Measurements from ENCODE around the gene CNTNAP2.

The CNTNAP2 gene

DNA sequence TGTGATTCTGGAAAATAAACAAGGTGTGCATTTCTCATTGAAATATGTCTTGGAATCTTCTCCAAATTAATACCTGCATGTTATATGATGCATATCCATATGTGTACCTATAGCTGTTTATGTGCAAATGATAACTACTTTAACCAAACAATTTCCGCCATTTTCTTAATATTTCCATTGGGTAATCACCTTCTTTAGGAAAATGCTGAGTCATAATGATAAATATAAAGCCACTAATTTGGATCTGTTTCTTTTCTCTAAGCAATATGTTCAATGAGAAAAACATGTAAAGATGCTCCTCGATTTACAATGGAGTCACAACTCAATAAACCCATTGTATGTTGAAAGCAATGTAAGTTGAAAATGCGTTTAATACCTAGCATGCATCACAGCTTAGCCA, 574.4 kb downstream of the CNTNAP2 start:
- DNase-seq (ENCODE audit: low read depth) = no peak

DNA sequence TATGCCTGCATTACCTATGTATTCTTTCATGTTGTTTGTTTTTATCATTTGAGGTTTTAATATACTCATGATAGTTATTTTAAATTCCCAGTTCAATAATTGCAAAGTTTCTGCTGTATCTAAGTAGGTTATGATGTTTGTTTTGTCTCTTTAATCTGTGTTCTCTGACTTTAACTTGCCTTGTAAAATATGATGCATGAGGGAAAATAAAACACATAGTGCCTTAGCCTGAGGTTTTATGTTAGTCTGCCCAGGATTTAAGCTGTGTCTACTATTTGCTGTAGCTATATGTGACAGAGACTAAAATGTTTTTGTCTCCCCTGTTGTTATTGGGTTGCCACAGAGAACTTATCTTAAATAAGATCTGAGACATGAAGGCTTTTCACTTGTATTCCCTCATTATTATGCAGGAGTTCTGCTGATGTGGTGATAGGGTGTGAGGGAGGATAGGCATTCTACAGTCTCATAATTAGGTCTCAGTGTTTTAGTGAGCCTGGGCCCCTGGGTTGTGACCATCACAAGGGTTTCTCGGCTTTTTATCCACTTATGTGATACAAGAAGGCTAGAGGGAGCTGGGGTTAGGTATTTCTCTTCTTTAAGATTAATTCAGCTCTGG, 582.5 kb downstream of the CNTNAP2 start:
- DNase-seq (ENCODE audit: low read depth) = no peak

DNA sequence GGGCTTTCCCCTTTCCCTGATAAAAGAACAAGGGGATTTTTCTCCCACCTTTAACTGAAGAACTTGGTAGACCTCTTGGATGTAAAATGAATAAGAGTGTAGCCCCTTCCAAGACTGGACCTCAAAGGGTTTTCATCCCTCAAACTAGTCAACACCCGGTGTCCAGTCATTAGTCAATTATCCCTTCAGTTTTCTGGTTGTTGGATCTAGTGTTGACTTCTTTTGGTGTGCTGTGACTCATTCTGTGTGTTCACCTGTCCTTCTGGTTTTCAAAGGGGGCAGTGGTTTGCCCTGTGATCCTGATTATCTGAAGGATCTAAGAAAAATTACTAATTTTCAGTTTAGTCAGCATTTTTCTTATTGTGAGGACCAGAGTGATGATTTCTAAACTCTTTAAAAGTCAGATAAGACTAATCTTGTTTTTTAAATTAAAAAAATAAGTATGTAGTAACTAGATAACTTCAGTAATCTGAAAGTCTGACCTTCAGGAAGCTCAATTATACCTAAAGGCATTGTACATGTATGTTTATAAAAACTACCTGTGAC, 583.5 kb downstream of the CNTNAP2 start:
- DNase-seq (ENCODE audit: low read depth) = no peak

DNA sequence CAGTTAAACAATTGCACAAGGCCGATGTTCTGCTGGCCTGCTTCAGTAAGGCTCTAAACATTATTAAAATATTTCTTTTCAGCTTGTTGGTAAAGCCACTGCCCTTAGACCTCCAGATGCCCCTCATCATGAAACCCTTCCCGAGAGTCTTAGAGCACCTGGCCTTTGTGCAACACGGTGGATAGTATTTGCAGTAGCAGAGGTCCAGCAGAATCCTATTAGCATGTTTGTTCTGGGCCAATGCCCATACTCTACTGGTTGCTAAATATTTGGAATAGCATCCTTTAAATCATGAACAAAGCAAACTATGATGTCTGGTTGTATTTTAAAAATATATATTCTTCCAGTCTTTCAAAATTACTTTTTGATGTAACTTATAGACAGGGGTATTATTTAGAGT, 584.6 kb downstream of the CNTNAP2 start:
- no peak for DNase-seq (ENCODE audit: low read depth)

DNA sequence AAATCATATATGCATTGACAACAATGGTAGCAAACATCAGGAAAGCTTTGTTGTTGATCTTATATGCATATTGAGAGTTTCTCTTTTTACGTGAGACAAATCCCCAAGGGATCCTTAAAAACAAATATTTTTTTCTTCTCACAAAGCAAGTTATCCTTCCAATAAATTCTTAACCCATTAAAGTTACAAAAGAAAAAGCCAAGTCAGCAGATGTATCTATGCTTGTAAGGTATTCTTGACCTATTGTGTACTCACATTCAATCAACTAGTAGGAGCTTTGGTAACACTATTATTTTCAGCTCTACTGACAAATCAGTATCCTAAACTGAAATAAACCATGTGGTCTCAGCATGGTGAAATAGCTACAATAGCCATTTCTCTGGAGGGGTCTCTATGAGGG, 586.3 kb downstream of the CNTNAP2 start:
- DNase-seq (ENCODE audit: low read depth) = no peak

DNA sequence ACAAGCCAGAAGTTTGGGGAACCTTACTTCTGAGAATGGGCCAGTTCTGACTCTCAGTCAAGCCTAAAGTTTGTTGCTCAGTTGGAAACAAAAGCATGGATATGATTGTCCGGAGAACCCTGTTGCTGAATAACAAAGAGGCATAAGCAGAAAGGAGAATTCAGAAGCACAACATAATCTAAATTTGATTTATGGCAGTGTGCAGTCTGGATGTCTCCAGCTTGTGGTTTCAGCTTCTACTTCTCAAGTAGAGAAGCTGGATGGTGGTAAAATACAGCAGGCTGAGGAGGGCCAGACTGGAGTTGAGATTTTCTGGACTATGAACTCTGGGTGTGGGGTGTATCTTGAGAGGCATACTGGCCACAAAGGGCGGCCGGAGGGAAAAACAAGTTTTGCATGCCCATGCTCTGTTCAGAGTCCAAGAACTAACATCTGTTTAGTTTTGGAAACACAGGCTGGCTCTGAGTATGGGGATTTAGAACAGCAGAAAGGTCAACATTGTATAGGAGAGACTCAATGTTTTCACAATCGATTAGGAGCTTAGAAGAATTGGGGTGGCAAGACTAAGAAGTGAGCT, 592.9 kb downstream of the CNTNAP2 start:
- DNase-seq (ENCODE audit: low read depth) = no peak

DNA sequence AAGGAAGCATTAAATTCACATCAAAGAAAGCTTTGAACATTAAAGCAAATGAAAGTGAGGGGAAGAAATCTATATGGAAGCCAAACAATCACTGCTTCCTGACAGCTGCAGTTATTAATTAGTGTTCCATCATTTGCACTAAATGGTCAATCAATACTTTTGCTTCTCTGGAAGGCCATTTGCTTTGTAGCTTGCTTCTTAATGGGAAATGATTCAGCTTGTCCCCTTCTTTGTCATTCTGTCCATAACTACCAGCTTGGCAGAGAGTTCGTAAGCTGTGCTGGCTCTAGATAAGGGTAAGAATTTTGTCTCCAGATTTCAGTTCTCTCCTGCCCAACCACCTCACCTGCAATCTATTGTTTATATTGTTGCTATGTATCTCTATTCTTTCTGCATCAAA, 596.6 kb downstream of the CNTNAP2 start:
- no peak for DNase-seq (ENCODE audit: low read depth)

DNA sequence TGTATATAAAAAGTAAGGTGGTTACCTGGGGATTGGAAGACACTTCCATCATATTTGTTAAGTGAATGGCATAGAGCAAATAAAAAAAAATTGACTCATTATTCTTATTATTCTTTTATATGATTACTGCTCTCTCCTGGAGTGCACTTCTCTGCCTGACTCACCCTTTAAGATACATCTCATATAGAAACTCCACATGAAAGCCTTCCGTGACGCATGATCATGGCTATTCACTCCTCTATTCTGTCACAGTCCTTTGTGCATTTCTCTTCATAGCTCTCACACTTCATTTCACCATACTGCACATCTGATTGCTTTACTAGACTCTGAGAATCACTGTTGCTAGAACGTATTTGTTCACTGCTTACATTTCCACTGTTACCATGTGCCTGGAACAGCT, 597.3 kb downstream of the CNTNAP2 start:
- DNase-seq (ENCODE audit: low read depth) = no peak

DNA sequence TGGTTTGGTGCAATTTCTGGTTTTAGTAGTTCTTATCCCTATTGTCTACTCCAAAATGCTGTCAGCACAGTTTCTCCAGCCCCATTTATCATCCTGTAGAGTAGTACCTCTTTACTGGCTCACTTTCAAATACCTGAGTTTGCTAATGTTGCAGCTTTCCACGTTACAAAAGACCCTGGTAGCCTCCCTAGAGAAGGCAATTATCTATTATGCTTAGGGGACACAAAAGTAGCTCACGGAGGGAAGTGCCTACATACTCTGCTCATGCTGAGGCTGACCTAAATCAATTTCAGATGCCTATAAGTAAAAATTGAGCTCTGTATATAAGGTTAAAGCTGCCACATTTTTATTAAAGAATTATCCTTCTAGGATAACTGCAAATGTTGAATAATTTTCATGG, 603.6 kb downstream of the CNTNAP2 start:
- DNase-seq (ENCODE audit: low read depth) = no peak

DNA sequence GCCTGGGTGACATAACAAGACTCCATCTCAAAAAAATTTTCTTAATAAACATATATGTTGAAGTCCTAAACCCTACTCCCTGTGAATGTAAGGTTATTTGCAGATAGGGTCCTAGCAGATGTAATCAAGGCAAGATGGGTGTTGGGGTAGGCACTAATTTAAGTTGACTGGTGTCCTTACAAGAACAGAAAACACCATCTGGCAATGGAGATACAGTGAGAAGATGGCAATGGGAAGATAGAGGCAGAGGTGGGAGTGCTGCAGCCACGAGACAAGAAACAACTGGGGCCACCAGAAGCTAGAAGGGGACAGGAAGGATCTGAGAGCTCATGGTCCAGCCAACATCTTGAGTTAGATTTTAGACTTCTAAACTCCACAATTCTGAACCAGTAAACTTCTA, 606.4 kb downstream of the CNTNAP2 start:
- no peak for DNase-seq (ENCODE audit: low read depth)

DNA sequence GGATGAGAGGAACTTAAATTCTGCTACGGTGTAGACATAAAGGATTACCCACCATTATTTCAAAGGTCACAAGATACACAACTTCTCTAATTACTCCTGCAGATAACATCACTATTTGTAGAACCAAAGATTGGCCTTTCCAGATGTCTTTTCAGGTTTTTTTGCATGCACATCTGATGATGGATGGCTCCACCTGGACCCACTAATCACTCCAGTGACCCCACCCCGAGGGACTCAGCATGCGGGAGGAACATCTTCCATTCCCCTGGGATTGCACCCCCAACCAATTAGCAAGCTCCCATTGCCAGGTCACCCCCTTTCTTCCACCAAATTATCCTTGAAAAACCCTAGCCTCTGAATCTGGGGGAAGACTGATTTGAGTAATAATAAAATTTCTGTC, 608.9 kb downstream of the CNTNAP2 start:
- DNase-seq (ENCODE audit: low read depth) = no peak

DNA sequence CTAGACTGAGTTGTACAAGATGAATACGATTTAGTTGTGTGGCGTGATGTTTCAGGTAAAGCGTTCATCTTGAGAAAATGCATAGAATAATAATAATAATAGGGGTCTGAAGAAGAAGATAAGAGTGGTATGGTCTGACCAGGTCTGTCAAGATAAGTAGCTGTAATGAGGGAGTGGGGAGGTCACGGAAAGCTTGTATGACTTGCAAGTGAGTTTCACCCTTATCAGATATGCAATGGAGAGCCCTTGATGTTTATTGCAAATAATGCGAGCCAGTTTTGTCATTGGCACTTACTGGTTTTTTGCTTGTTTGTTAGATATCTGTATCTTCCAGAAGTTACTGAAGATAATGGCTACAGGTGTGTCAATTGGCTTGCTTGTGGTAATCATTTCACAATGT, 611.5 kb downstream of the CNTNAP2 start:
- no peak for DNase-seq (ENCODE audit: low read depth)

DNA sequence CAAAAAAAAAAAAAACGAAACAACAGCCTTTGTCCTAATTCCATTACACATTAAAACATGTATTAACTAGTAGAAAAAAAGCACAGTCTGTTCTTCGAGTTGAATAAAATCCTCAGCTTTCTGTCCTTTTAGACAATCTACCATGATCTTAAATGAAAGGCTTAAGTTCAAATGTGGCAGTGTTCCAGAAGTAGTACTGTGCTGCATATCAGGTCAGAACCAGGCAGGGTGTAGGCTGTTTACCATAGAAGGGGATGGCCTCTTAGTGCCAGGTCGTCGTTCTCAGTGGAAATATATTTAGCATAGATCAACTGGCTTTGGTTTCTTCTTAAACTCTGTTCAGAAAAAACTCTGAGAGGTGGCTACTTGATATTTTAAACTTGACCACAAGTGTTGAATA, 612.0 kb downstream of the CNTNAP2 start:
- DNase-seq (ENCODE audit: low read depth) = no peak

DNA sequence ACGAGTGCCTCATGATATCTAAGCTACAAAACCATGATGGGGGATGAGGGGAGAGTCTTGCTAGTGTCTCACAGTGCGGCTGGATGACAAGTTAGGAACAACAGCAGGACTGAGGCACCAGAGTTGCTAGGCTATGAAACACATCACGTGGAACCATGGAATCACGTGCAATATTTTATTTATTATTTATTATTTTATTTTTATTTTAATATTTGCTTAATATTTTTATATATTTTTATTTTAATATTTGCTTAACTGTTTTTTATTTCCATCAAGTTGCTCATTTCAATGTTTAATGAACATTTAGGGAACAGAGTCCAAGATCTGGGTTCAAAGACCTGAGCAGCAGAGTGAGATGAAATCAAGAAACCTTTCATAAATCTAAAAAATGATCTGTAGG, 614.6 kb downstream of the CNTNAP2 start:
- DNase-seq (ENCODE audit: low read depth) = no peak

DNA sequence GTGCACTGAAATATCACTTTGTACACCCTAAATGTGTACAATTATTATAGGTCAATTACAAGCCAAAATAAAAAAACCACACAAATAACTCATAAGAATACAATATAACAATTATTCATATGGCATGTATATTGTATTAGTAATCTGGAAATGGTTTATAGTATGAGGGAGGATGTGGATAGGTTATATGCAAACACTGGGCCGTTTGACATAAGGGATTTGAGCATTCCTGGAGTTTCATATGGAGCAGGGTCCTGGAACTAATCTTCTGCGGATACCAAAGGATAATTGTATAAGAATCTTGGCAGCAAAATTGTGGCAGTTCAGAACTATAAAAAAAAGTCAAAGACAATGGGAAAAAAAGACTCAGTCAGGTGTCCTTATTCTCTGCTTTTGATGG, 619.4 kb downstream of the CNTNAP2 start:
- DNase-seq (ENCODE audit: low read depth) = no peak

DNA sequence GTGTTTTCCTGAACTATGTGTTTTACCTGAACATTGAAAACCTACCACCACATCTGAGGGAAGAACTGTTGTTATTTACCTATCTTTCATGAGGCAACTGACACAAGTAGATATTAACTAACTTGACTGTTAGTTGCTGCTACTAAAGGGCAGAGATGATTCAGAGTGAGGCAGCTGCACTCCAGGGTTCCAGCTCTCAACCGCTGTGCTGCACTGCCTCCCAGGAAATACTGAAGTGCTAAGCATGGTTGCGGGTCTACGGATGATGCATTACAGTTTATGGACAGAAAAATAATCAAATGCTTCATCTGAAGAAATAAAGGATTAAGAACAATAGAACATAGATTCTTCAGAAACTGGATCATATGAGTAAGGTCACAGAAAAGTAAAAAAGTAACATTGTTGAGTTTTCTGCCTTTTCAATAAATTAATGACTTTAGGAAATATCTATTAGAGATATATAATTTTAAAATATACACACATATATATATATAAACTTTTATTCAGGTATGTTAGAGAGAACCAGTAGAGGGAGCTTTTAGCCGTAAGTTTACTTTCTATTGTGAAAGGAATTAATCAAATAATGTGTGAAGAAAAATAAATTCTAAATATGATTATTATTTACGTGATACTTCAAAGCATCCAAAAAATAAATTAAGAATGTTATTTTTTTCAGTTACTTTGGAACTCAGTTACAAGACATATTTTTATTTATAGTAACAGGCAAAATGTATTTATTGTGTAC, 620.0 kb downstream of the CNTNAP2 start:
- no peak for DNase-seq (ENCODE audit: low read depth)

DNA sequence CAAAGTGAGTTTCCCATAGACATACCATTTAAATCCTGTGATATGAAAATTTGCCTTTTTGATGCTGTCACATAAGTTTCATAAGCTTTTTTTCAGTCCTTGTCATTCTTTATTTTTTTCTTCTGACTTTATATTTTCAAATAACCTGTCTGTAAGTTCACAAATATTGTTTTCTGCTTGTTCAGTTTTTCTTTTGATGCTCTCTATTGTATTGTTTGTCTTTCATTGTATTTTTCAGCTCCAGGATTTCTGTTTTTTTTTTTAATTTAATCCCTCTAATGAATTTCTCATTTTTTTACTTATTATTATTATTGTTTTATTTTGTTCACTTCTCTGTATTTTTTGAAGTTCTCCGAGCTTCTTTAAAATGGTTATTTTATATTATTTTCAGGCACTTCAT, 623.4 kb downstream of the CNTNAP2 start:
- no peak for DNase-seq (ENCODE audit: low read depth)

DNA sequence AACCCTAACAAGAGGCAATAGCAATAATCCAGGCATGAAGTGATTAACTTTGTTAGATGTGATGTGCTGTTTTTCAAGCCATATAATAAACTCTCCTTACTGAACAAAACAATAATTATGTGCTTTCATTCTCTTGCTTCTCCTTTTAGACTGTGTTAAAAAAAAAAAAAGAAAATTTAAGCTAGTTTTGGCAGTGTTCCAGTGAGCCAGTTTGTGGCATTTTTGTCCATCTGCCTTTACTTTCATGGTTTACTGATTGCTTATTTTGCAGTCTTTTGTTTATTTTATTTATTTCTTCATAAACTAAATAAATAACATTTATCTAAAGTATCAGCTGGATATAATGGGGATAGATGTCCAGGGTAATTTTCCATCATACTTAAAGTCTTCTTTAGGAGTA, 625.3 kb downstream of the CNTNAP2 start:
- no peak for DNase-seq (ENCODE audit: low read depth)

DNA sequence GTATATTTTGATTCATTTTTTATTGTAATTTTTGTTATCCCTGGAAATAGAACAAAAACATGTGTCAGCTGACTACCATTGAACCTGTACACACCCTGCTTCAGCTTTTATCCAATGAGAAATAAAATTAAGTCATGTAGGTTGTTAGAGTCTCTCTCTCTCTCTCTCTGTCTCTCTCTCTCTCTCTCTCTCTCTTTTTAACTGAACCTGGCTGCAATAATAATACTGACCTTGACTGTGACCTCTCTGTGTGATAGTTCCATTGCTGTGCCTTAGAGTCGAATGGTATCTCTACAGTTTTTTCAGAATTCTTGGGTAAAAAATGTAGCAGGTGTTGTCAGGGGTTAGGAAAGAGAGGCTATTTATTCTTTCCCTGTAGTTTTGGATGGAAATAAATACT, 637.8 kb downstream of the CNTNAP2 start:
- no peak for DNase-seq (ENCODE audit: low read depth)

DNA sequence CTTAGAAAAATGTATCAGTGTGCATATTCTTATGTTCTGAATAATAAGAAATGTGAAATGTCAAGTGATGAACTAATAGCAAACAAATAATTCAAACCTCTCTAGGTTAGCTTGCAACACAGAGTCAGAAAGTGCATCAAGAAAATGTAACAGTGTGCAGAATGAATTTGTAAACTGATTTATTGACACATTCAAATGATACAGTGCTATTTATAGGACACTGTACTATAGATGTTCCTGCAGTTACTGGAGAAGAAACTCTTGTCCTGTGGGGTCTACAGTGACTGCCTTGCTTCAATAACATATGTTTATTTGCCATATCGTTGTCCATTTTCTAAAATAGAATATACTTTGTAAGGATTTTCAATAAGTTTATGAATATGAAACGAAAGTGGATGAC, 639.0 kb downstream of the CNTNAP2 start:
- DNase-seq (ENCODE audit: low read depth) = no peak

DNA sequence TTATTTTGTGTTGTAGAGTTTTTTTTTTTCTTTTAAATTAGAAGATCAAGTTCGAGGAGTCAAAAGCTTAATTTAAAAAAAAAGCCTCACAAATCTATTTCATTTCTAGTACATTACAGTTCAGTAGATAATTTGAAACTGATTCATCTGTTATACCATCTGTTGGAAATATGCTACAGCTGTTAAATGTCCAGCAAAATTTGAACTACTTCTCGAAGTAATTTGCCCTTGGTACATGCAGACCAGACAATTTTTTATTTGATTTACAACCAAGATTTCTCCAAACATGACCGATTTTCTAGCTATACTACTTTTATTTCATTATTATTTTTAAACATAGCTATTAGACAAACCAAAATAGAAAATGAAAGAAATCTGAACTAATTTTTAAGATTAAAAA, 647.9 kb downstream of the CNTNAP2 start:
- no peak for DNase-seq (ENCODE audit: low read depth)

DNA sequence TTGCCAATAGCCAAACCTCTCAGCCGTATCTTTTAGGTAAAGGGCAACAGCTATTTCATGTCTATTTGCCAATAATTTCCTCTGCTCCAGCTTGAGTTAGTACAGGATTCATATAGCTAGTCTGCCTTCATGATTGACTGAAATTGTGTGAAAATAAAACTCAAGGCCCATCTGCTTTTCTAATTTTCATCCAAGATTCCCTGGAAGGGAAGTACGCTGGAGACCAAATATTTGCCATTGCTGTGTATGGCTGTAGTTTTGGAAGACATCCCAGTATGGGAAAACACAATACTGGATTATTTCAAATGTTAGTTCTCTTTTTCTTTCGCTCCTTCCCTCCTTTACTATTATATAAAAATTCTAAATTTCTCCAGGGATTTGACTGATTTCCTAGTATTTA, 652.4 kb downstream of the CNTNAP2 start:
- no peak for DNase-seq (ENCODE audit: low read depth)

DNA sequence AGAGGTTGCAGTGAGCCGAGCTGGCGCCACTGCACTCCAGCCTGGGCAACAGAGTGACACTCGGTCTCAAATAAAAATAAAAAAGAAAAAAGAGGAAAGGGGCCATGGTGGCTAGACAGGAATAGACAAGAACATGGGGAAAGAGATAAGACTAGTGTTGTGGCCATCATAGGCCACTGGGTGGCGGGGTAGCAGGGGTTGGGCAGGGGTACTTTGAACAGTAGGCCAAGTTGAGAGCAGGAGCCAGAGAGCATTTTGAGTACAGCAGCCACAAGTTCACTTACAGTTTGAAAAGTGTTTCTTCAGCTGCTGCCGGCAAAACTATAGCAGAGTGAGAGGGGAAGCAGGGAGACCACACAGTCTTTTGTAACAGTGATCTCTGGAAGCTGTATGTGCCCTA, 656.0 kb downstream of the CNTNAP2 start:
- no peak for DNase-seq (ENCODE audit: low read depth)

DNA sequence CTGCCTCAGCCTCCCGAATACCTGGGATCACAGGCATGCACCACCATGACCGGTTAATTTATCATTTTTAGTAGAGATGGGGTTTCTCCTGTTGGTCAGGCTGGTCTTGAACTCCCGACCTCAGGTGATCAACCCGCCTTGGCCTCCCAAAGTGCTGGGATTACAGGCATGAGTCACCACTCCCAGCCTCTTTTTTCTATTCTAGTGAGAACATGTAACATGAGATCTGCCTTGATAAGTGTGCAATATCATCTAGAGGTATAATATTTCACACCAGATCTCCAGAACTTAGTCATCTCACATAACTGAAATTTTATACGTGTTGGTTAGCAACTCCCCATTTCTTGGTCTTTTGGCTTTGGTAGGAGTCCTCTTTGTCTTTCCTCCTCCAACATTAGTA, 656.9 kb downstream of the CNTNAP2 start:
- no peak for DNase-seq (ENCODE audit: low read depth)

All from stromal cell of bone marrow (primary cell).